ENCODE measurements around the gene CHRND. TPM values are rescaled to one million over a fixed set of nuclear protein-coding genes. Genes with fewer than 3 reads are reported as not detected.

CHRND gene
- total RNA-seq, 1 experiment from 2014 or later = not detected

DNA sequence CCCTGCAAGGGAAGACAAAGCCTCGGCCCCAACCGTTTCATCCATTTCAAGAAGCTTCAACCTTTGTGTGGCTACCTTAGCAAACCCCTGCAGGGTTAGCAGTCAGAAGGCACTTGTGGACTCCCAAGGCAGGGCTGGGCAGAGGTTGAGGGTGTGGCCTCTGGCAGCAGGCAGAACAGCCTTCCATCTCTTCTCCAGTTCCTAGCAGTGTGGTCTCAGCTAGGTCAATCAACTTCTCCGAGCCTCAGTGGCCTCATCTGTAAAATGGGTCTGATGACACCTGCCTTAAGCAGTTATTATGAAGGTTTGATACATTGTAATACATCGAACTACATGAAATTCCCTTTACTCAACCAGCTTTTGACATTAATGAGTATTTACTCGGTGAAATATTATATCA is 12.6 kb upstream of the CHRND start:
- DNase-seq = no peak
- peaks cover 8% of the 10 kb centered on the region; the same call in 1 of the 2 replicates for H3K27me3 ChIP-seq (ENCODE audit: insufficient read depth, low read depth)
- H3K79me2 ChIP-seq (ENCODE audit: low read depth) = no peaks in the 10 kb centered on the region
- H3K36me3 ChIP-seq (ENCODE audit: low read depth) = no peaks in the 10 kb centered on the region
- H3K4me2 ChIP-seq = no peak overlapping the region
- TF ChIP-seq, protein P1, sequence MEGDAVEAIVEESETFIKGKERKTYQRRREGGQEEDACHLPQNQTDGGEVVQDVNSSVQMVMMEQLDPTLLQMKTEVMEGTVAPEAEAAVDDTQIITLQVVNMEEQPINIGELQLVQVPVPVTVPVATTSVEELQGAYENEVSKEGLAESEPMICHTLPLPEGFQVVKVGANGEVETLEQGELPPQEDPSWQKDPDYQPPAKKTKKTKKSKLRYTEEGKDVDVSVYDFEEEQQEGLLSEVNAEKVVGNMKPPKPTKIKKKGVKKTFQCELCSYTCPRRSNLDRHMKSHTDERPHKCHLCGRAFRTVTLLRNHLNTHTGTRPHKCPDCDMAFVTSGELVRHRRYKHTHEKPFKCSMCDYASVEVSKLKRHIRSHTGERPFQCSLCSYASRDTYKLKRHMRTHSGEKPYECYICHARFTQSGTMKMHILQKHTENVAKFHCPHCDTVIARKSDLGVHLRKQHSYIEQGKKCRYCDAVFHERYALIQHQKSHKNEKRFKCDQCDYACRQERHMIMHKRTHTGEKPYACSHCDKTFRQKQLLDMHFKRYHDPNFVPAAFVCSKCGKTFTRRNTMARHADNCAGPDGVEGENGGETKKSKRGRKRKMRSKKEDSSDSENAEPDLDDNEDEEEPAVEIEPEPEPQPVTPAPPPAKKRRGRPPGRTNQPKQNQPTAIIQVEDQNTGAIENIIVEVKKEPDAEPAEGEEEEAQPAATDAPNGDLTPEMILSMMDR (conservative IDR thresholded peaks at IDR 0.05) = no peak
- no peak for TF ChIP-seq EZH2 (IDR thresholded peaks at IDR 0.05; ENCODE audit: low read depth)
- no peaks in the 10 kb centered on the region for H3K4me1 ChIP-seq (replicated peaks; ENCODE audit: insufficient read depth)
- intact Hi-C loops (cut with micrococcal nuclease; ENCODE audit: unreplicated experiment) = no loop called here
- BruUV-seq (replicated peaks) = no TSS peak
- no peaks in the 10 kb centered on the region for H3K9me3 ChIP-seq (ENCODE audit: insufficient read depth, low read depth)
- ChIA-PET POLR2A (ENCODE audit: unreplicated experiment) (no interaction called here), CTCF (no interaction called here)
- no peak overlapping the region for H3K4me3 ChIP-seq
- H3K27ac ChIP-seq = no peak overlapping the region
- H4K20me1 ChIP-seq (ENCODE audit: insufficient read depth) = no peaks in the 10 kb centered on the region
- no peaks in the 10 kb centered on the region; the same call in 1 of the 2 replicates for H3F3A ChIP-seq (ENCODE audit: insufficient read depth, low read depth)
- no peaks in the 10 kb centered on the region for H3K9me2 ChIP-seq (ENCODE audit: insufficient read depth)
- H2AFZ ChIP-seq = no peak overlapping the region

DNA sequence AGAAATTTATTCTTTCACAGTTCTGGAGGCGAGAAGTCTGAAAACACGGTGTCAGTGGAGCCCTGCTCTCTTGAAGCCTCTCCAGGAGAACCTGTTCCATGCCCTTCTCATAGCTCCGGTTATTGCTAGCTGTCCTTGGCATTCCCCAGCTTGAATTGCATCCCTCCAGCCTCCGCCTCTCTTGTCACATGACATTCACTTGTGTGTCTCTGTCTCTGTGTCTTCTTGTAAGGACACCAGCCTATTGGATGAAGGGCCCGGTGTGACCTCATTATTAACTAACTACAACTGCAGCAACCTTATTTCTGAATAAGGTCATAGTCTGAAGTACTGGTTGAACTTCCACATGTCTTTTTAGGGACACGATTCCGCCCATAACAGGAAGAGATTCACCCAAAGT is 10.3 kb upstream of the CHRND start:
- Histone ChIP-seq H3K27ac (no peak overlapping the region), H3F3A (ENCODE audit: insufficient read depth, low read depth) (no peaks in the 10 kb centered on the region), H3K4me1 (replicated peaks; ENCODE audit: insufficient read depth) (no peaks in the 10 kb centered on the region), H3K4me3 (no peak overlapping the region), H3K9me3 (ENCODE audit: insufficient read depth, low read depth) (no peaks in the 10 kb centered on the region), H3K79me2 (ENCODE audit: low read depth) (no peaks in the 10 kb centered on the region), H2AFZ (no peak overlapping the region), H3K27me3 (ENCODE audit: insufficient read depth, low read depth) (peaks cover 23% of the 10 kb centered on the region), H3K4me2 (no peak overlapping the region), H3K9me2 (ENCODE audit: insufficient read depth) (no peaks in the 10 kb centered on the region), H4K20me1 (ENCODE audit: insufficient read depth) (no peaks in the 10 kb centered on the region), H3K36me3 (ENCODE audit: low read depth) (no peaks in the 10 kb centered on the region)
- intact Hi-C loops (cut with micrococcal nuclease; ENCODE audit: unreplicated experiment) = no loop called here
- BruUV-seq (replicated peaks) = no TSS peak
- ChIA-PET CTCF (no interaction called here), POLR2A (ENCODE audit: unreplicated experiment) (no interaction called here)
- no peak for DNase-seq
- TF ChIP-seq EZH2 (IDR thresholded peaks at IDR 0.05; ENCODE audit: low read depth) = no peak
- TF ChIP-seq, protein P1 (conservative IDR thresholded peaks at IDR 0.05) = no peak

DNA sequence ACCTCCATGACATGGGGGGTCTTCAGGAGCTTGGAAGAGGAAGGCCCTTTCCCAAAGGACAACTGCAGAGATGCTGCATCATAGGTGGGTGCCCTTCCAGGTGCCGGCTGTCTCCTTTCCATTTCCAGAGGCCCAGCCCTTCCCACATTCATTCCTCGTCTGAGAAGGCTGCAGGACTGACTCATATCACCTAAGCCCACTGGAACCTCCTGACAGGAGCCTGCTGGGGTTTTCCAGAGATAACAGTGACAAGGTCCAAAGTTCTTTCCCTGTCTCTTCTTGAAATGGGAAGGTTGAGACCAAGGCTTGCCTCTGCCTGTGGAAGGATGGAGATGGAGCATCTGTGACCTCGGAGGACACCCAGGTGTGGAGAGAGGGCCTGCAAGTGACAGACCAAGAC is 9.4 kb upstream of the CHRND start:
- Histone ChIP-seq H3K4me2 (no peak overlapping the region), H3K4me1 (replicated peaks; ENCODE audit: insufficient read depth) (no peaks in the 10 kb centered on the region), H4K20me1 (ENCODE audit: insufficient read depth) (no peaks in the 10 kb centered on the region), H3F3A (ENCODE audit: insufficient read depth, low read depth) (no peaks in the 10 kb centered on the region), H3K79me2 (ENCODE audit: low read depth) (no peaks in the 10 kb centered on the region), H3K9me3 (ENCODE audit: insufficient read depth, low read depth) (no peaks in the 10 kb centered on the region), H3K9me2 (ENCODE audit: insufficient read depth) (no peaks in the 10 kb centered on the region), H3K4me3 (no peak overlapping the region), H3K27ac (no peak overlapping the region), H3K27me3 (ENCODE audit: insufficient read depth, low read depth) (peaks cover 31% of the 10 kb centered on the region), H2AFZ (no peak overlapping the region), H3K36me3 (ENCODE audit: low read depth) (no peaks in the 10 kb centered on the region)
- DNase-seq = no peak
- TF ChIP-seq EZH2 (IDR thresholded peaks at IDR 0.05; ENCODE audit: low read depth) = no peak
- TF ChIP-seq, protein P1 (conservative IDR thresholded peaks at IDR 0.05) = no peak
- BruUV-seq (replicated peaks) = no TSS peak
- intact Hi-C loops (cut with micrococcal nuclease; ENCODE audit: unreplicated experiment) = no loop called here
- ChIA-PET POLR2A (ENCODE audit: unreplicated experiment) (no interaction called here), CTCF (no interaction called here)

Data from PC-9 (cell line).